RPMI7951 (cell line): ENCODE data around the gene TUBGCP2. TPM values are rescaled to one million over a fixed set of nuclear protein-coding genes. Genes with fewer than 3 reads are reported as not detected.
"Not testable (repeated sequence)": the region's sequence is repeated elsewhere in the genome, so short reads cannot be mapped to it uniquely, and the experiment has no call there.

Experiments
- DNase-seq: peaks from one replicate; pipeline ENCODE4 v3.0.0-alpha.2; 2012; ENCODE audit warnings: low read depth
- total RNA-seq: library from RNA; depleted of rRNA; stranded (reverse); fragments of >200 nt; shearing (Covaris generic); gene quantifications from 2 replicates; pipeline ENCODE4 v1.2.3, GENCODE V29; 2014

The TUBGCP2 gene
- total RNA-seq, 1 experiment from 2014 or later: 43.3 TPM

- DNase-seq: no peak
Observed at GRCh38 chr10:133249094-133249780, 59.4 kb downstream of the TUBGCP2 start.

DNA sequence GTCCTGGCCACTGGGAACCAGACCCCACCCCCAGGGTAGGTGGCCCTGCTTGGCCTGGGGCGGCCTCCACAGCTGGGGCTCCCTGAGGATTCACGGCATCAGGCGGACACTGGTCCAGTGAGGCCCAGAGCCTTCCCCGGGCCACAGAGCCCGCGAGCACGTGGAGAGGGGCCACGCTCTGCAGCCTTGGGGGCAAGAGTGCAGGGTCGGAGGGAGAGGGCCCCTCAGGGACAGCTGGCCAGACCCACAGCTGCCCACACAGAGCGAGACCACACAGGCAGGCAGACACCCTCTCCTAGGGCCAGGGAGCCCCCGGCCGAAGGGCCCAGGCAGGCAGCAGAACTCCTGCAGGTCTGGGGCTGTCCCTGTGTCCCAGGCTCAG is 60.3 kb downstream of the TUBGCP2 start:
- no peak for DNase-seq

- DNase-seq: no peak
Observed at GRCh38 chr10:133247681-133248333, 60.9 kb downstream of the TUBGCP2 start.

DNA sequence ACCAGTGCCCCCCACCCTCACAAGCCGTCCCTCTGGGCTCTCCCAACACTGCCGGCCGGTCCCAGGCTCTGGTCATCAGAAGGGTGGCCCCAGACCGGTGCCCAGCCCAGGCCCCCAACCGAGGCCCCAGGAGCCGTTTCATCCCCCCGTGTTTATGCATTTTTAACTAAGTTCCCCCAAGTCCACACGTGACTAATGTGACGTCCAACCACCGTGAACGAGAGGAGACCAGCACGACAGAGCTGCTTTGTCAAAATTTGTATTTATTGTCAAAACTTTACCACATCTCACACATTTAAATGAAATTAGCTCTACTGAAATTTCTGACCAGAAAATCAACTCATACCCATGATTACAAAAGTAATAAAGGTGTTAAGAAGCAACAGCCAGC is 62.4 kb downstream of the TUBGCP2 start:
- no peak for DNase-seq

GRCh38 chr10:133245439-133246235 is 63.0 kb downstream of the TUBGCP2 start:
- peak; percentile 31 for DNase-seq

GRCh38 chr10:133243593-133243992 is 65.1 kb downstream of the TUBGCP2 start:
- DNase-seq: no peak

DNA sequence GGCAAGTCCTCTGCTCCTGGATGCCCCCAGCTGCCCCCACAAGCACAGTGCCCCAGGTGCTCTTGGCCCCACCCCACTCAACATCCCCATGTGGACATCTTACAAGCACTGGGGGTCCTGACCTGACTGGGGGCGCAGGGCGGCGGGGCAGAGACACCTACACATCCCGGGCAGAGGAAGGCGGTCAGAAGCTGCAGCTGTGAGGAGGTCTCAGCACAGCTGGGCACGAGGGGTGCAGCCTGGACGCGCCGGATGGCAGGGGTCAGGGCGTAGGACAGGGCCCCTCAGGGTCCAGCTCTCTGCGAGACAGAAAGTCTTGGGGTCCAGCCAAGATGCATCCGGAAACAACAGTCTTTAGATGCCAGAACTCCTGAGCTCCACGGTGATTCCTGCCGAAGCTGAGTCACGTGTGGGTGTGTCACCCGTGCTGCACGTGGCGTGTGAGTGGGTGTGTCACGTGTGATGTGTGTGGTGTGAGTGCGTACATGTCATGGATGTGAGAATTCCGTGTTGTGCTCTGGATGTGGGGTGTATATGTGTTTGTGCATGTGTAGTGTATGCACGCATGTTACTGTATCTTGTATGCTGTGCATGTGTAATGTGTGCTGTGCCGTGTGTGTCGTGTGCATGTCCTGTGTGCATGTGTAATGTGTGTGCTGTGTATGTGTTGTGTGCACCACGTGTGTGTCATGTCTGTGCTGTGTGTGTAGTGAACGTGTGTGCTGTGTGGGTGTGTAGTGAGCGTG is 65.9 kb downstream of the TUBGCP2 start:
- DNase-seq: peak; percentile 44

GRCh38 chr10:133241501-133242205 is 67.0 kb downstream of the TUBGCP2 start:
- no peak for DNase-seq

DNA sequence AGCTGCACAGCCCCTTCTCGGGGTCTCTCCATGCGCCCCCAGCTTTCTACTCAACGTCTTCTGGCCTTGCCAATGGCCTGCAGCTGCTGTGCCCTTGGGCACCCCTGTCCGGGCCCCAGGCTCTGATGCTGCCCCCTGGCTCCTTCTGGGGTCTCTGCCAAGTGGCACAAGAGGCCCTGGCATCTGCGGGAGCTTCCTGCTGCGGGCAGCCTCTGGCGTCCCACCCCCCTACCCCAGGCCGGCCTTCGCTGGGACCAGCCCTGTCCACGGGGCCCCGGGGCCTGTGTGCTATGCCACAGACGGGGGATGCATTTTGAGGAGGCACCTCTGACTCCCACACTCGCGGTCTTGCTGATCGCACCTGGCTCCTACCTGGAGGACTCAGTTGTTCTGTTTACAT is 68.7 kb downstream of the TUBGCP2 start:
- no peak for DNase-seq

DNA sequence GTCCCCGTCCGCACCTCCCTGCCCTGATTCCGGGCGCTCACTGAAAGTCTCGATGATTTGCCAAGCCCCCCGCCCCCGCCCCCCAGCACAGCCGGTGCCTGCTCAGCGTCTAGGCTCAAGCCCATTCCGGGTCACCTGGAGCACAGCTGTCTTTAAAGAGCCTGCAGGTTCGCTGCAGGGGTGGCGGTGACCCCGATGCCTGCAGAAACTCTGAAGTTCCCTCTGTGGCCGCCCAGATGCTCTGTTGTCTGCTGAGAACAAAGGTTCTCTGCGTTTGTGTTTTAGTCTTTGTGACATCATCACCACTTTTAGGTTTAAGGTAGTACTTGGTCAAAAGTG is 70.2 kb downstream of the TUBGCP2 start:
- no peak for DNase-seq

- no peak for DNase-seq
Observed at GRCh38 chr10:133237588-133238465, 70.8 kb downstream of the TUBGCP2 start, which contains the start of gene VENTX. VENTX (plus strand) TSS chr10:133237855; CDS start chr10:133237915, 60 bp downstream.

GRCh38 chr10:133237241-133237587 is 71.5 kb downstream of the TUBGCP2 start:
- no peak for DNase-seq

GRCh38 chr10:133236401-133237240 is 72.1 kb downstream of the TUBGCP2 start:
- no peak for DNase-seq

- DNase-seq: no peak
Observed at GRCh38 chr10:133235932-133236331, 72.7 kb downstream of the TUBGCP2 start.

- DNase-seq: no peak
Observed at GRCh38 chr10:133235265-133235855, 73.3 kb downstream of the TUBGCP2 start.

GRCh38 chr10:133234796-133235195 is 73.9 kb downstream of the TUBGCP2 start:
- DNase-seq: not testable (repeated sequence)

DNA sequence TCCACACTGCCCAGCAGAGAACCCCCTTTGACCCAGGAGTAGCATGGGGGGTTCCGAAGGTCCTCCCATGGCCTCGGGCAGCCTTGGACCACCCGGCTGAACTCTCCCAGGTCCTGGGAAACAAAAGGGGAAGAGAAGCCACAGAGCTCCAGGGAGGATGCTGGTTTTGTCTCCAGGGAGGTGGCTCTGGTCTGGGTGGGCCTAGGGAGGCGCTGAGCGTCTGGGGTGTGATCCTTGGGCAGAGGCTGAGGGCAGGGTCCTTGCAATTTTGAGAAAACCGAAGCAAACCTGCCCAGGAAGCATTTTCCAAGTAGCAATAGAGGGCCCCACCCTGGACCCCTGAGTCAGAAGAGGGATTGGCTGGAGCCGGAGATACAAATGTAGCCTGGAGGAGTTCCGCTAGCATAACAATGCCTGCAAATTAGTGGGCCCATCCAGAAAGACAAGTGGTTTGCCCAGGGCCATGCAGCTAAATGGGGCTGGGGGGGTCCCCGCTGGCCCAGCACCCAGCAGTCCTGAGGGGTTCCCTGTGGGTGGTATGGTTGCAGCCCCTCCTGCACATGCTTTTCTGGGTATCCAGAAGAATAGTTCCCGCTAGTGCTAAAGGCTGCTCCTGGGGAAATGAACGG is 76.6 kb downstream of the TUBGCP2 start:
- no peak for DNase-seq

DNA sequence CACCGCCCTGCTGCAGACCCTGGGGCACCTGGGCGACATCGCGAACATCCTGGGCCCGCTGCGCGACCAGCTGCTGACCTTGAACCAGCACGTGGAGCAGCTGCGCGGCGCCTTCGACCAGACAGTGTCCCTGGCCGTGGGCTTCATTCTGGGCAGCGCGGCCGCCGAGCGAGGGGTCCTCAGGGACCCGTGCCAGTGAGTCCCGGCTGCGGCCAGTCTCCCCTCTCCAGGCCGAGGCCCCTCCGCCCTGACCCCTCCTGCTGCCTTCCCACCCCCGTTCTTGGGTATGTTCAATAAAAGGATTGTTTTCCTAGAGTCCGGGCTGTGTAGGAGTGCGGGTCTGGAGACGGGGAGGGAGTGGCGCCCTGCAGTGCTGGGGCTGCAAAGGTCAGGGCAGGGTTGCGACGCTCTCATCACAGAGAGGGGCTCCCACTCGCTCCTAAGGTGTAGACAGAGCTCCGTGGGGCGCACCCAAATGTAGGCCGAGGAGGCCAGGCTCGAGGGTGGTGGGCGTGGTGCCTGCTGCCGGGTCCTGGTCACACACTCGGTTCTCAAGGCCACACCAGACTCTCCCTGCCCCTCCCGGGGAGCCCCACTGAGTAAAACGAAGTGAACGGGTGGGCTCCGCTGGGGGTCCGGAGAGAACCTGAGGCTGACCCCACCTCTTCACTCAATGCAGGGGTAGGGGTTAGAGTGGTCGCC is 77.3 kb downstream of the TUBGCP2 start:
- no peak for DNase-seq
